ENCODE results near the gene SLC2A13. TPM values are rescaled to one million over a fixed set of nuclear protein-coding genes. Genes with fewer than 3 reads are reported as not detected.
"Not testable (repeated sequence)": the region's sequence is repeated elsewhere in the genome, so short reads cannot be mapped to it uniquely, and the experiment has no call there.

Gene SLC2A13
- total RNA-seq, 4 donors from 2014 or later = 1.4 to 2.8 (median 2.3) TPM

GRCh38 chr12:40055228-40055579 lies 50.7 kb downstream of the SLC2A13 start:
- TF ChIP-seq POLR2A (IDR thresholded peaks at IDR 0.05) (no peak), CTCF (IDR thresholded peaks at IDR 0.05 in 4 of 5, conservative IDR thresholded peaks at IDR 0.05 in 1 of 5) (no peak)
- Histone ChIP-seq H3K9me3 (no peaks in the 10 kb centered on the region), H3K27me3 (no peaks in the 10 kb centered on the region), H3K4me1 (no peaks in the 10 kb centered on the region), H3K36me3 (no peaks in the 10 kb centered on the region), H3K27ac (peak overlapping the region in 1 of 4 donors; percentile 15), H3K4me3 (no peak overlapping the region)
- DNase-seq (no peak), ATAC-seq (no peak)
- in situ Hi-C loops (cut with MboI; ENCODE audit: low sequenced_read_pairs in 4 of 4) (no loop called here), intact Hi-C loops (cut with DNase I; ENCODE audit: low total_unique reads) (no loop called here)

GRCh38 chr12:40054555-40055227 lies 51.2 kb downstream of the SLC2A13 start:
- in situ Hi-C loops (cut with MboI; ENCODE audit: low sequenced_read_pairs in 4 of 4) = no loop called here

GRCh38 chr12:40049268-40049667 lies 56.6 kb downstream of the SLC2A13 start:
- Histone ChIP-seq H3K36me3 (no peaks in the 10 kb centered on the region), H3K27me3 (no peaks in the 10 kb centered on the region), H3K9me3 (no peaks in the 10 kb centered on the region), H3K4me1 (no peaks in the 10 kb centered on the region), H3K4me3 (no peak overlapping the region), H3K27ac (no peak overlapping the region)
- intact Hi-C loops (cut with DNase I; ENCODE audit: low total_unique reads) (no loop called here), in situ Hi-C loops (cut with MboI; ENCODE audit: low sequenced_read_pairs in 4 of 4) (no loop called here)
- TF ChIP-seq CTCF (IDR thresholded peaks at IDR 0.05 in 4 of 5, conservative IDR thresholded peaks at IDR 0.05 in 1 of 5) = no peak
- no peak for TF ChIP-seq POLR2A (IDR thresholded peaks at IDR 0.05)
- no peak for ATAC-seq
- DNase-seq = no peak

More at GRCh38 chr12:40054555-40055227, 51.2 kb downstream of the SLC2A13 start:
- H3K4me1 ChIP-seq = no peaks in the 10 kb centered on the region
- TF ChIP-seq CTCF (IDR thresholded peaks at IDR 0.05 in 4 of 5, conservative IDR thresholded peaks at IDR 0.05 in 1 of 5) = no peak
- TF ChIP-seq POLR2A (IDR thresholded peaks at IDR 0.05) = no peak
- H3K27me3 ChIP-seq = no peaks in the 10 kb centered on the region
- DNase-seq (peak; percentile 4 to 26), ATAC-seq (peak; percentile 41 to 66)
- peak overlapping the region in 1 of 4 donors; percentile 15 for H3K27ac ChIP-seq
- intact Hi-C loops (cut with DNase I; ENCODE audit: low total_unique reads) = no loop called here
- no peaks in the 10 kb centered on the region for H3K9me3 ChIP-seq
- no peaks in the 10 kb centered on the region for H3K36me3 ChIP-seq
- no peak overlapping the region for H3K4me3 ChIP-seq

GRCh38 chr12:40047002-40047401 lies 58.9 kb downstream of the SLC2A13 start:
- ATAC-seq; H3K27ac ChIP-seq; H3K4me3 ChIP-seq; intact Hi-C loops (cut with DNase I; ENCODE audit: low total_unique reads); H3K27me3 ChIP-seq; in situ Hi-C loops (cut with MboI; ENCODE audit: low sequenced_read_pairs in 4 of 4); H3K9me3 ChIP-seq; H3K4me1 ChIP-seq; DNase-seq; H3K36me3 ChIP-seq: not testable (repeated sequence)

- no peak overlapping the region for H3K27ac ChIP-seq
- TF ChIP-seq POLR2A (IDR thresholded peaks at IDR 0.05) (no peak), CTCF (IDR thresholded peaks at IDR 0.05 in 4 of 5, conservative IDR thresholded peaks at IDR 0.05 in 1 of 5) (no peak)
- H3K9me3 ChIP-seq = no peaks in the 10 kb centered on the region
- intact Hi-C loops (cut with DNase I; ENCODE audit: low total_unique reads) (no loop called here), in situ Hi-C loops (cut with MboI; ENCODE audit: low sequenced_read_pairs in 4 of 4) (no loop called here)
- DNase-seq (no peak), ATAC-seq (no peak)
- no peaks in the 10 kb centered on the region for H3K36me3 ChIP-seq
- H3K27me3 ChIP-seq = no peaks in the 10 kb centered on the region
- H3K4me3 ChIP-seq = no peak overlapping the region
- H3K4me1 ChIP-seq = no peaks in the 10 kb centered on the region
These were observed 60.2 kb downstream of the SLC2A13 start for GRCh38 chr12:40045656-40046055.
